CD14-positive monocyte (primary cell): ENCODE measurements around the gene SLITRK5. TPM values are rescaled to one million over a fixed set of nuclear protein-coding genes. Genes with fewer than 3 reads are reported as not detected.

Experiments used
- DNase-seq, 3 donors: peaks; one replicate each; pipeline ENCODE4 v3.0.0-alpha.2; 2011 to 2022
- H2AFZ ChIP-seq: 2 replicates; pipeline ENCODE4 v1.6.0; 2012; ENCODE audit warnings: mild to moderate bottlenecking, low read depth, low read length, inconsistent platforms; ENCODE audit not compliant: insufficient read depth, poor library complexity, severe bottlenecking
- H3K27ac ChIP-seq, 2 donors: 1 replicate in 1 of 2; 2 replicates in 1 of 2; pipeline ENCODE4 v1.5.1; 2012 to 2013; ENCODE audit warnings: low read length in 2 of 2, control low read depth in 1 of 2, inconsistent platforms in 1 of 2, low read depth in 1 of 2, mild to moderate bottlenecking in 1 of 2
- H3K27me3 ChIP-seq, 2 donors: one replicate each; pipeline versions ENCODE4 v1.6.0 to v1.6.1; 2011 to 2013; ENCODE audit warnings: low read length in 2 of 2; ENCODE audit not compliant: control insufficient read depth in 2 of 2, insufficient read depth in 2 of 2
- H3K36me3 ChIP-seq, 2 donors: replicated peaks in 1 of 2; 1 replicate in 1 of 2; 2 replicates in 1 of 2; pipeline versions ENCODE4 v1.5.1 to v1.6.1; 2012 to 2013; ENCODE audit warnings: low read length in 2 of 2, control low read depth in 1 of 2, inconsistent platforms in 1 of 2, mild to moderate bottlenecking in 1 of 2; ENCODE audit not compliant: insufficient read depth in 2 of 2, control insufficient read depth in 1 of 2
- H3K4me1 ChIP-seq, 2 donors: 1 replicate in 1 of 2; 2 replicates in 1 of 2; pipeline versions ENCODE4 v1.5.1 to v1.6.1; 2012 to 2013; ENCODE audit warnings: low read length in 2 of 2, control low read depth in 1 of 2, inconsistent platforms in 1 of 2, mild to moderate bottlenecking in 1 of 2, moderate library complexity in 1 of 2; ENCODE audit not compliant: insufficient read depth in 2 of 2, control insufficient read depth in 1 of 2
- H3K4me2 ChIP-seq: replicated peaks from 2 replicates; pipeline ENCODE3; 2012; ENCODE audit warnings: low read length, moderate library complexity, mild to moderate bottlenecking; ENCODE audit not compliant: poor library complexity, severe bottlenecking; ENCODE audit errors: extremely low read depth
- H3K4me3 ChIP-seq, 3 experiments: fragments of 200-600 bp in 1 of 3; sonication (generic) in 1 of 3; replicated peaks in 1 of 3; 1 replicate in 2 of 3; 2 replicates in 1 of 3; pipeline ENCODE4 v1.5.1; 2011 to 2013; ENCODE audit warnings: low read length in 3 of 3, mild to moderate bottlenecking in 3 of 3, control low read depth in 2 of 3, low read depth in 2 of 3, inconsistent platforms in 1 of 3, moderate library complexity in 1 of 3
- H3K79me2 ChIP-seq: 2 replicates; pipeline ENCODE4 v1.6.0; 2012; ENCODE audit warnings: mild to moderate bottlenecking, control low read depth, inconsistent platforms, low read length, moderate library complexity; ENCODE audit not compliant: insufficient read depth
- H3K9ac ChIP-seq: 2 replicates; pipeline ENCODE4 v1.6.0; 2017; ENCODE audit warnings: low read length, mild to moderate bottlenecking; ENCODE audit not compliant: insufficient read depth, poor library complexity, severe bottlenecking
- H3K9me3 ChIP-seq, 2 donors: replicated peaks in 1 of 2; 1 replicate in 1 of 2; 2 replicates in 1 of 2; pipeline versions ENCODE4 v1.5.1 to v1.6.1; 2012 to 2013; ENCODE audit warnings: low read length in 2 of 2, control low read depth in 1 of 2; ENCODE audit not compliant: control insufficient read depth in 1 of 2, insufficient read depth in 1 of 2
- H4K20me1 ChIP-seq: 2 replicates; pipeline ENCODE4 v1.6.0; 2012; ENCODE audit warnings: mild to moderate bottlenecking, low read length, control low read depth, moderate library complexity; ENCODE audit not compliant: insufficient read depth
- H3K27ac Mint-ChIP-seq, 7 donors: one replicate each; pipeline ENCODE4 v1.8.0; 2020; ENCODE audit warnings: mild to moderate bottlenecking in 7 of 7, mixed read lengths in 7 of 7, moderate library complexity in 6 of 7, inconsistent platforms in 2 of 7
- H3K27me3 Mint-ChIP-seq, 3 donors: one replicate each; pipeline ENCODE4 v1.8.0; 2021 to 2022; ENCODE audit warnings: low read depth in 3 of 3, mild to moderate bottlenecking in 3 of 3, mixed read lengths in 3 of 3, moderate library complexity in 3 of 3, inconsistent platforms in 1 of 3
- H3K36me3 Mint-ChIP-seq, 2 donors: one replicate each; pipeline ENCODE4 v1.8.0; 2020; ENCODE audit warnings: mixed read lengths in 2 of 2, inconsistent platforms in 1 of 2, mild to moderate bottlenecking in 1 of 2
- H3K4me1 Mint-ChIP-seq: one replicate; pipeline ENCODE4 v1.8.0; 2020; ENCODE audit warnings: mild to moderate bottlenecking, mixed read lengths
- H3K4me3 Mint-ChIP-seq, 2 donors: one replicate each; pipeline ENCODE4 v1.8.0; 2020; ENCODE audit warnings: mild to moderate bottlenecking in 2 of 2, mixed read lengths in 2 of 2, moderate library complexity in 1 of 2
- H3K9me3 Mint-ChIP-seq, 7 donors: one replicate each; pipeline ENCODE4 v1.8.0; 2020 to 2022; ENCODE audit warnings: mixed read lengths in 7 of 7, mild to moderate bottlenecking in 6 of 7, moderate library complexity in 6 of 7, inconsistent platforms in 2 of 7
- CTCF ChIP-seq: fragments of 200-600 bp; IDR thresholded peaks from one replicate; pipeline ENCODE4 v1.8.0; 2022; ENCODE audit warnings: antibody characterized with exemption, mild to moderate bottlenecking
- WGBS: methylation state at CpG from one replicate; pipeline ENCODE4 v1.1.5; 2013; ENCODE audit warnings: missing lambda C conversion rate; ENCODE audit not compliant: insufficient coverage; 5-methylcytosine and 5-hydroxymethylcytosine counted together
- intact Hi-C, 2 donors: fragments of 100-400 bp; cut with micrococcal nuclease; formaldehyde crosslinking; loops; one replicate each; pipeline versions ENCODE4 v1.15.0 to v1.15.1; 2023
- polyA plus RNA-seq, 3 donors: library from polyadenylated mRNA; depleted of rRNA in 1 of 3; unstranded in 2 of 3; stranded (reverse) in 1 of 3; fragments of 300-500 nt in 2 of 3; fragments of >200 nt in 1 of 3; fragmentation: Illumina TruSeq in 2 of 3; gene quantifications; 1 replicate in 2 of 3; 2 replicates in 1 of 3; pipeline ENCODE4 v1.2.3, GENCODE V29; 2012 to 2021

Gene SLITRK5
- polyA plus RNA-seq, 3 donors: not detected

- Mint-ChIP-seq H3K9me3 (peaks cover 2 to 43% (median 28%) of the 10 kb centered on the region in 7 donors), H3K36me3 (peaks cover 3 to 7% of the 10 kb centered on the region in 2 donors), H3K4me3 (peak overlapping the region; percentile 80 to 95), H3K27me3 (peaks cover 60 to 64% (median 62%) of the 10 kb centered on the region in 3 donors), H3K27ac (peak overlapping the region in 1 of 7 donors; percentile 50), H3K4me1 (peaks cover 33% of the 10 kb centered on the region)
- H3K79me2 ChIP-seq: no peaks in the 10 kb centered on the region
- peak overlapping the region; percentile 40 for H3K9ac ChIP-seq
- H3K36me3 ChIP-seq: no peaks in the 10 kb centered on the region
- no peak for TF ChIP-seq CTCF
- WGBS: 5% methylated on average over 55 of the region's 60 CpGs
- peak overlapping the region; percentile 81 for H2AFZ ChIP-seq
- no peaks in the 10 kb centered on the region for H4K20me1 ChIP-seq
- H3K4me2 ChIP-seq: peak overlapping the region; percentile 82
- no peak for DNase-seq
- intact Hi-C loops: no loop called here
- no peak overlapping the region for H3K27ac ChIP-seq
- H3K27me3 ChIP-seq: peaks cover 44 to 72% of the 10 kb centered on the region in 2 donors
- H3K4me1 ChIP-seq: peaks cover 21 to 33% of the 10 kb centered on the region in 2 donors
- peak overlapping the region; percentile 33 to 76 (median 34) for H3K4me3 ChIP-seq
- peaks cover 14 to 35% of the 10 kb centered on the region in 2 donors for H3K9me3 ChIP-seq
These were observed 6.6 kb downstream of the SLITRK5 start for GRCh38 chr13:87677496-87678371.

GRCh38 chr13:87678372-87678752 lies 7.2 kb downstream of the SLITRK5 start:
- Mint-ChIP-seq H3K27ac (no peak overlapping the region), H3K36me3 (peaks cover 3 to 7% of the 10 kb centered on the region in 2 donors), H3K4me1 (peaks cover 27% of the 10 kb centered on the region), H3K9me3 (peaks cover 2 to 37% (median 25%) of the 10 kb centered on the region in 7 donors), H3K27me3 (peaks cover 53 to 58% (median 56%) of the 10 kb centered on the region in 3 donors), H3K4me3 (peak overlapping the region; percentile 80 to 95)
- Histone ChIP-seq H3K4me3 (peak overlapping the region; percentile 33 to 76 (median 34)), H3K79me2 (no peaks in the 10 kb centered on the region), H3K27me3 (peaks cover 38 to 66% of the 10 kb centered on the region in 2 donors), H2AFZ (peak overlapping the region; percentile 81), H4K20me1 (no peaks in the 10 kb centered on the region), H3K36me3 (no peaks in the 10 kb centered on the region), H3K4me1 (peaks cover 17 to 27% of the 10 kb centered on the region in 2 donors), H3K9ac (peak overlapping the region; percentile 40), H3K4me2 (peak overlapping the region; percentile 82), H3K9me3 (peaks cover 14 to 31% of the 10 kb centered on the region in 2 donors), H3K27ac (no peak overlapping the region)
- no peak for DNase-seq
- WGBS: 0% methylated on average over 4 of the region's 8 CpGs
- intact Hi-C loops: no loop called here
- TF ChIP-seq CTCF: no peak
